GM12864 (cell line): ENCODE data around the gene ERBB4.

ENCODE experiments used
- DNase-seq: peaks from one replicate; pipeline ENCODE4 v3.0.0-alpha.2; 2011; ENCODE audit warnings: low read depth
- H3K4me3 ChIP-seq: 2 replicates; pipeline ENCODE4 v1.5.1; 2011; ENCODE audit warnings: mild to moderate bottlenecking, low read depth, low read length, control low read depth
- TF ChIP-seq, protein P1 (sequence below): IDR thresholded peaks from 2 replicates; pipeline ENCODE4 v1.5.1; 2011; ENCODE audit warnings: low read depth, mild to moderate bottlenecking, moderate library complexity, low read length, control low read depth, inconsistent platforms; ENCODE audit errors: missing control alignments

Gene ERBB4

DNA sequence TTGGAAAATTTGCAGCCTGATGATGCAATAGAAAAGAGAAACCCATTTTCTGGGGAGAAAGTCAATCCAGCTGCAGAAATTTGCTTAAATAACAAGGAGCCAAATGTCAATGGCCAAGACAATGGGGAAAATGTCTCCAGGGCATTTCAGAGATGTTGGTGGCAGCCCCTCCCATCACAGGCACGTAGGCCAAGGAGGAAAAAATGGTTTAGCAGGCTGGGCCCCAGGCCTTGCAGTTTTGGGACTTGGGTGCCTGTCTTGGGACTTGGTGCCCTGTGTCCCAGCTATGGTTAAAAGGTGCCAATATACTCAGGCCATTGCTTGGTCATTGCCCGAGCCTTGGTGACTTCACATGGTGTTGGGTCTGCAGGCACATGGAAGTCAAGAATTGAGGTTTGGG lies 368.2 kb downstream of the ERBB4 start:
- DNase-seq = no peak
- TF ChIP-seq, protein P1, sequence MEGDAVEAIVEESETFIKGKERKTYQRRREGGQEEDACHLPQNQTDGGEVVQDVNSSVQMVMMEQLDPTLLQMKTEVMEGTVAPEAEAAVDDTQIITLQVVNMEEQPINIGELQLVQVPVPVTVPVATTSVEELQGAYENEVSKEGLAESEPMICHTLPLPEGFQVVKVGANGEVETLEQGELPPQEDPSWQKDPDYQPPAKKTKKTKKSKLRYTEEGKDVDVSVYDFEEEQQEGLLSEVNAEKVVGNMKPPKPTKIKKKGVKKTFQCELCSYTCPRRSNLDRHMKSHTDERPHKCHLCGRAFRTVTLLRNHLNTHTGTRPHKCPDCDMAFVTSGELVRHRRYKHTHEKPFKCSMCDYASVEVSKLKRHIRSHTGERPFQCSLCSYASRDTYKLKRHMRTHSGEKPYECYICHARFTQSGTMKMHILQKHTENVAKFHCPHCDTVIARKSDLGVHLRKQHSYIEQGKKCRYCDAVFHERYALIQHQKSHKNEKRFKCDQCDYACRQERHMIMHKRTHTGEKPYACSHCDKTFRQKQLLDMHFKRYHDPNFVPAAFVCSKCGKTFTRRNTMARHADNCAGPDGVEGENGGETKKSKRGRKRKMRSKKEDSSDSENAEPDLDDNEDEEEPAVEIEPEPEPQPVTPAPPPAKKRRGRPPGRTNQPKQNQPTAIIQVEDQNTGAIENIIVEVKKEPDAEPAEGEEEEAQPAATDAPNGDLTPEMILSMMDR = no peak
- no peak overlapping the region for H3K4me3 ChIP-seq

DNA sequence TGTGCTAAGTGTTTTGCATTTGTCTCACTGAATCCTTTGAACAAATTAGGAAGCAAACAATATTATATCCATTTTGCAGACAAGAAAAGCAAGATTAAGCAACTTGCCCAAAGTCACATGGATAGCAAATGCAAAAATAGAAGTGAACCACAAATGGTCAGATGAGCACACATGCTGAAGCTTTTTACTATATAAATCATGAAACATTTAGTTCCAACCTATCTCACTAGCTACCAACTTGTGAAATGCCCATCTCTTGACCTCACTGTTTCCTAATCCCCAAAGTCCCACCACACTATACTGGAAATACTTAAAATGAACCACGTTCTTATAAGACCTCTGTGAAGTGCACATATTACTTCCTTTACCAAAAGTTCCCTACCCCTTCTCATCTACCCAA lies 380.5 kb downstream of the ERBB4 start:
- TF ChIP-seq, protein P1 = no peak
- no peak for DNase-seq
- H3K4me3 ChIP-seq = no peak overlapping the region

DNA sequence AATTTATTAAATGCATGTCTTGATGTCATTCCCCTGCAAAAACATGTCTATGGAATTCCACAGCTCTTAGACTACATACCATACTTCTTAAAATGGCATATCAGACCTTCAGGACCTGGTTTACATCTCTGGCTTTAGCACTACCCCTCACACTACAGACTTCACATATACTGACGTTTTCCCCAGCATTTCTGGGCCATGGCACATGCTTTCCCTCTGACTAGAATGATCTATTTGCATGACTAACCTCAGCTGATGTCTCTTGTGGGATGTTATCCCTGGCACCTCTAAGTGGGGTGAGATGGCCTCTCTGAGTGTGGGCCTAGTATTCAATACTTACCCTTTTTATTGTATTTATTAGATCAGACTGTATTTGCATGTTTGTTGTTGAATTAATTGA lies 381.6 kb downstream of the ERBB4 start:
- TF ChIP-seq, protein P1 = no peak
- DNase-seq = no peak

DNA sequence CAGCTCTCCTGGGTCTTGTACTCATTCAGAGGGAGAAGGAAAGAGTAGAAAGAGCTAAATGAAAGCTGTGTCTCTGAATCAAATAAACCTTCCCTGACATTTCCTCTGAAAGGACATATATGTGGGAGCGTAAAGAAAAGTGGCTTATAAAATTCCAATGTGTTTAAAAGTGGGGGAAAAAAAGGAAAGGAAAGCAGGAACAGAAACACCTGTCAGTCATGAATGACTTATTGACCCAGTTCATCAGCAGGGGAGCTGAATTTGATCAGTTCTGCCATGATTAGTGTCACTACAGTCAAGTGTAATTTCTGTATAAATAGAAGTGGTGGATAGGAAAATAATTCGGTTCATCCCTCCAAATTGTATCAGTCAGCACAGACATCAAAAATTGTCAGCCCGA lies 382.5 kb downstream of the ERBB4 start:
- DNase-seq = no peak
- H3K4me3 ChIP-seq = no peak overlapping the region
- TF ChIP-seq, protein P1 = no peak

More for the DNA sequence above, 381.6 kb downstream of the ERBB4 start:
- H3K4me3 ChIP-seq = no peak overlapping the region

DNA sequence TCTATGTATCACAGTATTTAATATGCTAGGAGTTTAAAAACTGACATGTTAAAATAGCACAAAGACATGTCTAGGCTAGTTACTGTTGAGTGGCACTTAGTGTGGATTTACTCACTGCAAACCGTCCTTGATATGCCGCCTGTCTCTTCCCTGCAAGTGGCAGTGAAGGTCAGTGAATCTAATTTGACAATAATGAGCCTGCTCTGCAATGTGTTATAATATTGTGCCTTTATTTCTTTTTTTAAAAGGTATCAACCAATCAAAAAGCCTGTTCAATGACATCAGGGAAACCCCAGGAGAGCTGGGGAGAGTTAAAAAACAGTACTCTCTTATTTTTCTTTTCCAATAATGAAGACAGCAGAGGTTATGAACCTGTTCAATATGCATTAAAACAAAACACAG lies 384.1 kb downstream of the ERBB4 start:
- TF ChIP-seq, protein P1 = no peak
- no peak overlapping the region for H3K4me3 ChIP-seq
- no peak for DNase-seq

DNA sequence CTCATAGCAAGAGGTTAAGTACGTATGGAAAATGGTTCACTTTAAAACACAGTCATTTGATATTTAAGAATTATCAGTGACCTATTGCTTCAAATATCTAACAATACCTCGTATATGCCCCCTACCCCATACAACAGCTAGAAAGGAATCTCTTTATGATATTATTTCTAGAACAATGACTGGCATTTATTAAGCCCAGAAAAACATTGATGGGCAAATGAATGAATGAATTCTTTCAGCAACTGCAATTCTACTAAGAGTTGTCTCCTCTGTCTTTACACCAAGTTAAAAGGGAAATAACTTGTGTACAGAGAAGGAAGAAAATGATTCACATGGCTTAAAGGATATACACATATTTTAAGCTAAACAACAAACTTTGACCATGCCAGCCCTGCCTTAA lies 384.7 kb downstream of the ERBB4 start:
- DNase-seq = no peak
- no peak overlapping the region for H3K4me3 ChIP-seq
- TF ChIP-seq, protein P1 = no peak

DNA sequence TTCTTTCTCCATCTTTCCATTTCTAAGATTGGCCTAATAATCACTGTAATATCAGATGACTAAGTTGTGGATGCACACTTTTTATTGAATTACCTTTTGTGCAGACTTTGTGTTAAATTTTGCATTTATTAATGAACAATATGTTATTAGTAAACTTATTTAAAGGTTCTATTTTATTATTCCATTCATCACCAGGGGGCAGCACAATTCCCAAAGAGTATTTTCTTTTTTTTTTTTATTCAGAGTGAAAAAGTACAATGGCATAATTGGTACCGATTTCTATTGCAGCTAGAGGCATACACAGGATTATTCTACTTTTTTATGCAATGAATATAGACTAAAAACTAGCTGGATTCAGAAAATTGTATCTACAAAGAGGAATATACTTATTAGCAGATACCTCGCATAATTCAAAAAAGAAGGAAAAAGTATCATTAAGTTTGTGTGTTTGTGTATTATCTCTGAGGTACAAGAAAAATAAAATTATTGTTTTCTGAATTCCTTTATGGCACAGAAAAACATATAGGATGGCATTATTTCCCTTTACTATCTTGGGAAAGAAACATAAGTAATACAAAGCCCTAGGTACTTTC lies 390.6 kb downstream of the ERBB4 start:
- TF ChIP-seq, protein P1 = no peak
- H3K4me3 ChIP-seq = no peak overlapping the region
- no peak for DNase-seq
